Measurements from ENCODE around the gene LHX3.

Gene LHX3

DNA sequence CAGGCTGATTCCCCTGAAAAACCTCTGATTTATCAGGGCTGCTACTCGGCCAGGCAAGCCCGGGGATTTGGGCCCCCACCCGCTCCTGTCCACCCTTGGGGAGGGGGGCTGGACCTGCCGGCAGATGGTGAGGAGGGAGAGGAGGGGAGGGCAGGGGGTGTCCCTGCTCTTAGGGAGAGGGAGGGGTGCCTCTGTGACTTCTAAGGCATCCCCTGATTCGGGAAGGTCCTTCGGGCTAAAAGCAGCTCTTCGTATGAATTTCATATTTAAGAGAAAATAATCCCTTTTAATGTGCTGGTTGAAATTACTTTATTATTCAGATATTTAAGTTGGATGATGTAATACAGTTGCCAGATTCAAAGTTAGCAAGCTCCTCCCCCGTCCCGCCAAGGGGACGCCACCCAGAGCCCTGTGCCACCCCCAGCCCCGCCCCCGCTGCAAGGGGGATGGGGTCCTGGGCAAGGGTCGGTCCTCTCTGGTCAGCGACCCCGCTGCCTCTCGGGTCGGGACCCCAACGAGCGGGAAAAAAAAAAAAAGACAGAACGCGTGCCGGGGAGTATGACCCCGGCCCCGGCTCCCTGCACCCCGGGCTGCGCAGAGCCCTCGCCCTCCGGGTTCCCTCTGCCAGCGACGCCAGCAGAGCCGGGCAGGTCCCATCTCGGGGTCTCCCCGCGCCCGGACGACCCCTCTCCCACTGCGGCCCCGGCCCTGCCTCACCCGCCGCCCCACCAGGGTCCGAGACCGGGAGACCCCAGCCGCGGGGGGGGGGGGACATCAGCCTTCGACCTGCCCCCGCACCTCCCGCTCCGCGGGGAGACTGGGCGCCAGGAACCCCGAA, 12.4 kb downstream of the LHX3 start:
- DNase-seq (ENCODE audit: low read depth in 2 of 2) = no peak

DNA sequence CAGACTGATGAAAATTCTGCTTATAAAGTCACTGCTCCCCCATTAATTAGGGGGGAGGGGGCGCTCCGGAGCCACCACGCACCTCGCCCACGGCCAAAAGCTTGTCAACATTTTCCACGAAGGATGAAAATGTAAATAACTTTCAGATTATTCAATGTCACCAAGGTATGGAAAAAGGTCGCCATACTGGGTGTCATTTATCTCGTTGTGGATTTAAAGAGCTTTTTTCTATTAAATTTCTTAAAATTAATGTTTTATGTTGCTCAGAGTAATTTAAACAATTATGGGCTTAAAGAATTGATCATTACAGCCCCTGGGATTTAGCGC, 13.0 kb downstream of the LHX3 start:
- DNase-seq (ENCODE audit: low read depth in 2 of 2) = no peak

DNA sequence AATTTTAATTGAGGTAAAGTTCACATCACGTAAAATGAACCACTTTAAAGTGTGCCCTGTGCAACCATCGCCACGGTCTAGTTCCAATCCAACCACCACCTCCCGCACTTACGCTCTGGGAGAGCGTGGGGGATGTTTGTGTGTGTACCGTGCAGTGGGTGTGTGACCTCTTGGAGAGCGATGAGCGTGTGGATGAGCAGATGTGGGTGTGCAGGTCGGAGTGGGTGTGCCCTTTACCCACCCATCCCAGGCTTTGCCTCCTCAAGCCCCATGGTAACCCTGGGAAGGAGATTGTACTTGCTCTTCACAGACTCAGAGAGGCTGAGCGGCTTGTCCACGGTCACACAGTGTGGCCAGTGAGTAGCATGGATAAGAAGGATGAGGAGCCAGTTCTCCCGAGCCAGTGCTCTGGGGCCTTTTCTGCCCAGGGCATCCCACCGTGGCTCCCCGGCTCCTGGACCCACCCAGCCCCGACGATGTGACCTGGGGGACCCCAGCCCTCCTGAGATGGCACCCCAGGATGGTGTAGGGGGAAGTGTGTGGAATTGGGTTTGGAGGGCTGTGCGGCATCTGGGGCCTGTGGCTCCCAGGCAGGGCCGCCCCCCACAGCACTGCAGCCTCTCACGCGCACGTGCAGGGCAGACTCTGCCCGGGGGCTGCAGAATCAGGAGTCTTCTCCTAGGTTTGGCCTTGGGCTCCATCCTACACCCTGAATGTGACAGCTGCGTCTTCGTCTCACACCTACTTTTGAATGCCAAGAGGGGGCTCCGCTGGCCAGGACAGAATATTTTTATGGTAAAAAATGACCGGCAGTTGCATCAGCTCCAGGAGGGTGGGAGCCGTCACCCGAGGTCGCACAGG, 13.6 kb downstream of the LHX3 start:
- no peak for DNase-seq (ENCODE audit: low read depth in 2 of 2)

DNA sequence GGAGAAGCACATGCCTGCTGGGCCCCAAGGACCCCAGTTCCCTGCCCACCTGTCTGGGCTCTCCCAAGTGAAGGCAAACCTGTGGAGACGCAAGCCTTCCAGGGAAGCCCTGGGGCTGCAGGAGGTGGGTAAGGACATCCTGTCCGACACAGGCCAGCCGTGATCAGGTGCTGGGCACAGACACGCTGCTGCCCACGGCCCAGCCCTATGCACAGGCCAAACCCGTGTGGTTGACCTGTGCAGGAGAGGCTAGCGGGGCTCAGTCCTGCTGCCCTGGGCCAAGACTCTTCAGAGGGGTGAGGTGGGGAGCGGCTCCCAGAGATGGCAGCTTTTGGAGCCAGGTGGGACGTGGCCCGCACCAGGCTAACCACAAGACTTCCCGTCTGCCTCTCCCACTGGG, 14.3 kb downstream of the LHX3 start:
- DNase-seq (ENCODE audit: low read depth in 2 of 2) = no peak

DNA sequence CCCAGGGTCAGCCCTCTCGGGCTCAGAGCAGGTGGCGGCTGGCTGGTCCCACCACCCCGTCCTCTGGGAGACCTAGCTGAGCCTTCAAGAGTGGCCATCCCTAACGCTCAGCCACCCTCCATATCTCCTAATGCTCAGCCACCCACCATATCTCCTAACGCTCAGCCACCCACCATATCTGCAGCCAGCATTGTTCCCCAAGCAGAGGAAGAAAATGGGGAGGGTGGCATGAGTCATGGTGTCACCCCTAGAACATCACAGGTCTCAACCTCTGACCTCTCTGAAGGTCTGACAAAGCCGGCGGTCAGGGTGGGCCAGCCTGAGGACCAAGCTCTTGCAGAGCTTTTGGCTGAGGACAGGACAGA, 14.7 kb downstream of the LHX3 start:
- no peak for DNase-seq (ENCODE audit: low read depth in 2 of 2)

DNA sequence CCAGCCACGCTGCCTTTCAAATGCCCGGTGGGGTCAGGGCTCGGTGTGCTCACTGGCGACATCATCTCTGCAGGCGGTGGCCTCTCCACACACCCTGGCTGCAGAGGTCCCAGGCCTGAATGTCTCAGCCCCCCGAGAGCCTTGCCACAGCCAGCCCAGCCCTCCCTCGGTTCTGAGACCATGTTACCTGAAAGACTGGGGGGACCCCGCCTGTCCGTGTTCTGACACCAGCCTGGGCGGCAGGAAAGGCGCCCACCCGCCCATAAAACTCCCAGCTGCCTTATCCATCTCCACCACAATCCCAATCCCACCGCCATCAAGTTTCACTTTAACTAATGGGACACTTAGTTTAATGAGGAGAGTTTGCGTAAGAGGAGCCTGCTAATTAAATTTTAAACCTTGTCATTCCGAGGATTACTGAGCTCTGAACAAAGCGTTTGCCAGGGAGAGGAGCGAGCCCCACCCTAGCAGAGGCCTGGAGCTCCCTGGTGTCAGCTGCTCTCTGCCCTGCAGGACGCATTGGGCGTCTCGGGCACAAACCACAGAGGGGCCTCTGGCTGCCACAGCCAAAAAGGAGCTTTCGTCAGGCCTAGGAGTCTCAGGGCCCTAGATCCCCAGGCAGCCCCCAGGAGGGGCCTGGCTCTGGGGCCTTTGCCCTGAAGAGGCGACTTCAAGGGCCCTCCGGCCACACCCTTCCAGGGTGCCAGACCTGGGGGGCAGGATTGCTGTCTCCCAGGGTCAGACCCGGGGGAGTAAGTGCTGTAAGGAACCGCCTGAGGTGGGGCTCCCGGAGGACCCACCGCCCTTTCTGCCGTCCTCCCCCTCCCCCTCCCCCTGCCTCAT, 15.3 kb downstream of the LHX3 start:
- DNase-seq (ENCODE audit: low read depth in 2 of 2) = no peak

DNA sequence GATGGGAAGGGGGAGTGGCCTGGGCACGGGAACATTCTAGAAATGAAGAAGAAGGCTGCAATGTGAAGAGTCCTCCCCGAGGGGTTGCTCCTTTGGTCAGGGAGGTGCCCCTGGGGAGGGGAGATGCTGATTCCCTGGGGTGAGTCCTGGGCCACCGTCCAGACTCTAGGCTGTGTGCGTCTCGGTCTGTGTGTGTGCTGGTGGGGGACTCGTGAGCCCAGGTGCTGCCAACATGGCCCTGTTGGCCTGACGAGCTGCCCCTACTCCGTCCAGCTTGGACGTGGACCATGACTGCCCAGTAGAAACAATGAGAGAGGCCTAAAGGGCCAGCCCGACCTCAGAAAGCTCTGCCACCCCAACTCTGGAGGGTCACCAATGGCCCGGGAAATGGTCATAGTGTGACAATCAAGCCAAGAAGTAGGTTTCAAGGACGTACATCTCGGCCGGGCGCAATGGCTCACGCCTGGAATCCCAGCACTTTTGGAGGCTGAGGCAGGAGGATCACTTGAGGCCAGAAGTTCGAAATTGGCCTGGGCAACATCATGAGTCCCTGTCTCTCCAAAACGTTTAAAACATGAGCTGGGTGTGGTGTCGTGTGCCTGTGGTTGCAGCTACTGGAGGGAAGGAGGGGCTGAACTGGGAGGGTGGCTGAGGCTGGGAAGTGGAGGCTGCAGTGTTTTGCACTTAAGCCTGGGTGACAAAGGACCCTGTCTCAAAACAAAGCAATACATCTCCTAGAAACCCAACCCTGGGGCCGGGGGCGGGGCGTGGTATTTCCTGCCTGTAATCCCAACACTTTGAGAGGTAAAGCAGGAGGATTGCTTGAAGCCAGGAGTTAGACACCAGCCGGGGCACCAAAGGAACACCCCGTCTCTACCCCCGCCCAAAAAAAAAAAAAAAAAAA, 17.0 kb downstream of the LHX3 start:
- DNase-seq (ENCODE audit: low read depth in 2 of 2) = no peak

DNA sequence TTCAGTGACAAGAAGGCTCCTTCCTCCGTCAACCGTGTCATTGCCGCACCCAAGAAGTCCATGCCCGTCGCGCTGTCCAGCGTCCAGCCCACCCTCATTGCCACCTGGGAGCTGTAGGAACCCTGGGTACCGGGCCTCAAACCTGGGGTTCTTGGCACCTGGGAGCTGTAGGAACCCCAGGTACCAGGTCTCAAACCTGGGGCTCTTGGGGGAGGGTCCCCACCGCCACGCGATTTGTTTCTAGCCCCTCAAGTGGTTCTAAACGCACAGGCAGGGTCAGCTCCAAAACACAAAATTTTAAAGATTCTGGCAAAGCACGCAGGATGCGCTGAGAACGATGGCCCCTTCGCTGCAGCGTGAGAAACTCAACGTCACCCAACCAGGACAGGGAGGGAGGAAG, 17.7 kb downstream of the LHX3 start:
- no peak for DNase-seq (ENCODE audit: low read depth in 2 of 2)

DNA sequence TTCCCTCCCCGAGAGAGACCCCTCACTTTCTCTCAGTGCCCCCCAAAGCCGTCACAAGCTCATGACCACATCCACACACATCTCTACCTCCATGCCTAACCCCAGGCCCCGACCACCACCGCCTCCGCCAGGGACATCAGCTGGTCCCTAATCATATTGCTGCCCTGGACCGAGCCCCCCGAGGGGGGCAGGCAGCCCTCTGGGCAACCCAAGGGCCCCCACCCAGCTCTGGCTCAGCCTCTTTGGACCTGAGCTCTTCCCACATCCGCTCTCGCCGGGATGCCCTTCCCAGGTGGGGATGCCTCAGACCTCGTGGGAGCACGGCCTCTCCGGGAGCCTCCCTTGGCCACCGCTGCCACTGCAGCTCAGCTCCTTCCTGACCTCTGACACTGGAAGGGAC, 18.5 kb downstream of the LHX3 start:
- no peak for DNase-seq (ENCODE audit: low read depth in 2 of 2)

DNA sequence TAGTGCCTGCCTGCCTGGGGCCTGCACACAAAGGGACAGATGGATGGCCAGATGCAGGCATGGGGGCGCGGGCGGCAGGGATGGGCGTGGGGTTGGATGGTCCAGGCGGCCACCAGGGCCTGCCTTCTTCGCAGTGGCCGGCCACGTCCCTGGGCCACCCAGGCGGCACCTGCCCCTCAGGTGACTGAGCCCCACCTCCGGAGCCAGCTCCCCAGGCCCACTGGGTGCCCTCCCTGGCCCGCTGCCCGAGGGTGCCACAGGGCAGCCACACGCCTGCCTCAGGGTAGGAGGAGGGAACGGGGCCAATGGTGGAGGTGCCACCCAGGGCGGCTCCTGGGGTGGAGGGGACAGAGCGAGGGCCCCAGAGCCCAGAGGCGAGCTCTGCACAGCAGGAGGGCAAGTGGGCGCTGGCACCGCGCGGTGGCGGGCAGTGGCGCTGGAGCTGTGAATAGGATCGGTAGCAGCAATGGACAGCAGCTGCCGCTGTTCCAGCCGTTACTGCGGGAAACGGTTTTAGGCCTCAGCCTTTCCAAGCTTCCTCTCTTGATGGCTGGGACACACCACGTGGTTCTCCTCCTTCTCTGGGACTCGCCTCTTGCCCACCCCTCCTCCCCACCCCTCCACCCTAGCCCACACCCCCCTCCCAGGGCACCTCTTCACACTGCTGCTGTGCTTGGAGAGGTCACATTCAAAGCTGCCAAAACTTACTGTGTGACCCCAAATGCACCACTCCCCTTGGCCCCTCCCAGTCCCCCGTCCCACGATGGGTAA, 19.1 kb downstream of the LHX3 start:
- DNase-seq (ENCODE audit: low read depth in 2 of 2) = no peak

DNA sequence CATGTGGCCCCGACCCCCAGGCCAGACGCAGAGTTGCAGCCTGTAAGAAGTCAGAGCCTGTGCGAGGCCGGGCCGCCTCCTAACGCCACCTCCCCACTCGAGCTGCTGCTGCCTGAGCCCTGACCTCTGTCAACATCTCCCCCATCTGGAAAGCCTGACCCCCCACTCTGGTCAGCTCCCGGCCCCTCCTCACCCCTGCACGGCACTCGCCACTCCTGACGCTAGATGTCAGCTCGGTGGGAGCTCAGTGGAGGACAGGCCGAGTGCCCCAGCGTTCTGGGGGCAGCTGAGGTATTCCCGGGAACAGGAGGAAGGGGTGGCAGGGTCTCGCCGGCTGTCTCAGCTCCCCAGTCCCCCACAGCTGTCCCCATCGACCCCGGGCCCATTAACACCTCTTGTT, 19.9 kb downstream of the LHX3 start:
- DNase-seq (ENCODE audit: low read depth in 2 of 2) = no peak

DNA sequence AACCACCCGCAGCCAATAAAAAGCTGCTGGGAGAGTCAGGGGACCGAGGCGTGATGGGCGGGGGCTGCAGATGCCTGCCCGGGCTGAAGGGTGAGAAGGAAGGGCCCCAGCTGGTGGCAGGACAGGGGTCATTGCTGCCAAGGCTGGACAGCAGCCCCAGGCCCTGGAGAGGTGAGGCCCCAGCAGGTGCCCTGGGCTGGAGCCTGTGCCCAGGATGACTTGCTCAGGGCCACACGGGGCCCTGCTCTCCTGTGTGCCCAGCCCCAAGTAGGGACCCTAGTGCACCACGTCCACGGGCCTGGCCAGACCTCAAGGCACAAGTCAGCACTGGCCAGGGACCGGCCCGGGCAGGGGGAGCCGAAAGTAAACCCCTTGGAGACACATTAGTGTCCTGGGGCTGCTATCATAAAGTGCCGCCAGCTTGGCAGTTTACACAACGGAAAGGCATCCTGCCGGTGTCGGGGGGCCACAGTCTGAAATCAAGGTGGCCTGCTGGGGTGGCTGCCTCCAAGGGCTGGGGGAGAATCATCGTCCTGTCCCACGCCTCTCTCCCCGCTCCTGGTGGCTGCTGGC, 22.0 kb downstream of the LHX3 start:
- no peak for DNase-seq (ENCODE audit: low read depth in 2 of 2)

DNA sequence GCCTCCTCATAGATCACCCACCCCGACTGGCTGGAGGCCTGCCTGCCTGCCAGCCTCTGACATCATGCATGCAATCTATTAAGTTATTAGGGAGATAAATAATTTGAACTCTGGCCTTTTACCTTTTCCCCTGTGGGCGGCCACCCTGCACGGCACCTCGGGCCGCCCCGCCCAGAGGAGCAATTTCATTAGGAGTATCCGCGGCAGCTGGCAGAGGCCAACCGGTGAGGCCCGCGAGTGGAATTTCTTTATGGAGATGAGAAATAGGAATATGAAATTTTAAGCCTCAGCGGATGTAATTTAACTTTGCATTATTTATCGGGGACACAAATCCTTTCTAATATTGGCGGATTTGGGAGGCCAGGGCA, 22.5 kb downstream of the LHX3 start:
- no peak for DNase-seq (ENCODE audit: low read depth in 2 of 2)

DNA sequence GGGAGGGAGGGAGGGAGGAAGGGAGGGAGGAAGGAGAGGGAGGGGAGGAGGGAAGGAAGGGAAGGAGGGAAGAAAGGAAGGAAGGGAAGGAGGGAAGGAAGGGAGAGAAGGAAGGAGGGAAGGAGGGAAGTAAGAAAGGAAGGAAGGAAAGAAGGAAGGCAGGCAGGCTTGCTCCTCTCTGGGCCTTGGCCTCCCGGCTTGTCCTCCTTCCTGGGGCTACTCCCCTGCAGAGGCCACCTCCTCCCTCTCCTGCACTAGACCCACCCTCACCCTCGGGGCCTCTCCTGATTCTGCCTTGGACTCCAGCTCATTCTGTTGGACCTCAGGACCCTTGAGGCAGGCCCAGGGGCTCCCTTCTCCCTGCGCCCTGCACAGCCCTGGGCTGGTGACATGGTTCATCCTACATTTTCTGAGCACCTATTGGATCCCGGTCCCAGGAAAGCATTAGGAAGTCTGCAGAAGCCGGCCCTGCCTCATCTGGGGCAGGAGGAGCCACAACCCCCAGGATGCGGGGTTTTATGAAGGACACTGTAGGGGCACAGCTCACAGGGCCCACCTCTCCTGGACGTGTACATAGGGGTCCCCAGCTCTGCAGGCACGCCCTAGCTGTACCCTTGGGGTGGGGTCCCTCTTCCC, 23.0 kb downstream of the LHX3 start:
- DNase-seq (ENCODE audit: low read depth in 2 of 2) = no peak

DNA sequence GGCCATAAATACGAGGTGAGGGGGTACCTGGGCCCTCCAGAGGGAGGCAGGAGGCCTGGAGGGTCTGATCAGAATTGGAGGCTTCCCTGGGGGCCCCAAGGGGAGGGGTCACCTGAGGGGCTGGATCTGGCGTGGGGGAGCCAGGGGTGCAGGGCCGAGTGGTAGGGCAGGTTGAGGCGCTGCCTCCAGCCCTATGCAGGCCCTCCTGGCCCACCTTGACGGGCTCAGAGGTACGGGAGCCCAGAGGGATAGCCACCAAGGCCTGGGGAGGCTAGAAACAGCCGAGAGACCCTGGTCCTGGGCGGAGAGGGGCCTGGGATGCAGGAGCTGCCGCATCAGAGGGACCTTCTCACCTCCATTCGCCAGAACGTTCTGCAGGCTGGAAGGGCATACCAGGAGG, 24.3 kb downstream of the LHX3 start:
- DNase-seq (ENCODE audit: low read depth in 2 of 2) = no peak

DNA sequence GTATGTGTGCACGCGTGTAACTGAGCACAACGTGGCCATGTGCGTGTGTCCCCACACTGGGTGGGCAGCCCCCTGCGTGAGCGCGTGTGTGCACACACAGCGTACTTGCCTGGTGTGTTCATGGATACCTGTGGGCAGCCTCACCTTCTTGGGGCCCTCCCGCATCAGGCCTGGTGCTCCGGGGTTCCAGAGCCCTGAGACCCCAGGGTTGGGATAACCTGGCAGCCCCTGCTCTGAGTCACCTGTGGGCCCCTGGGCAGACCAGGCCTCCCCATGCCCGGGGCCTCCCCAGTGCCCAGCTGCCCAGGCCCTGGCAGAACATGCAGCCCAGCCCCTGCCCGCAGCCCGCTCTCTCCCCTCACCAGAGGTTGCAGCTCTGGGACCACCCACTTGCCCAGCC, 25.2 kb downstream of the LHX3 start:
- no peak for DNase-seq (ENCODE audit: low read depth in 2 of 2)

DNA sequence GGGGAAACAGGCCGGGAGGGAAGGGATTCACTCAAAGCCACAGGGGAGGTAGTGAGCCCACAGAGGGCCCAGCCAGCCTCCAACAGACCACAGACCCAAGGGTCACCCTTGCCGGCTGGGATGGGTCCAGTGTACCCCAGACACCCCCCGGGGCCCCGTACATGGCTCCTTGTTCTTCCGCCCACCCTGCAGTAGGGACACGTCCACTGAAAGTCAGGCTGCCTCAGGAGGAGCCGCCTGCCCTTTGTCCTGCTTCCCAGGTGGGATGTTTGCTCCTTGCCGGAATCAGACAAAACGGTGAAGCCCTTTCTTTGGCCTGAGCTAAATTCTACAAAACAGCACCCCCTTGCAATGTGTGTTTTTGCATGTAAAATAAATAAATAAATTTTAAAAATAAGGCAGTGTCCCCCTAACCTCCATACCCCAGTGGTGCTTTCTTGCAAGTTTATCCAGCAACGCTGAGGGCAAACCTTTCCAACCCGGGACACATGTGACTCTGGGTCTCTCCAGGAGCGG, 25.8 kb downstream of the LHX3 start:
- DNase-seq (ENCODE audit: low read depth in 2 of 2) = no peak

DNA sequence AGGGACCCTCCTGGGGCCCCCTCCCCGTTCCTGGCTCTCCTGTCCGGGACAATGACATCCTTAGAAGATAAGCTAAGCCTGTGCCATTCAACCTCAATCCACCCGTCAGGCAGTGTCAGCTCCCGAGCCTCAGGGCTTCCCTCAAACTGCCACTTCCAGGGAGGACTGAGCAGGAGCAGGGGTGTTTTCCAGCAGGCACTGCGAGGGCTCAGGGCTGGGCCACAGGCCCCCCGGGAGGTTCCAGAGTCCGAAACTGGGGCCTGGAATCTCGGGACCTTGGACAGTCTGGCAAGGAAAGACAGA, 26.2 kb downstream of the LHX3 start:
- no peak for DNase-seq (ENCODE audit: low read depth in 2 of 2)

DNA sequence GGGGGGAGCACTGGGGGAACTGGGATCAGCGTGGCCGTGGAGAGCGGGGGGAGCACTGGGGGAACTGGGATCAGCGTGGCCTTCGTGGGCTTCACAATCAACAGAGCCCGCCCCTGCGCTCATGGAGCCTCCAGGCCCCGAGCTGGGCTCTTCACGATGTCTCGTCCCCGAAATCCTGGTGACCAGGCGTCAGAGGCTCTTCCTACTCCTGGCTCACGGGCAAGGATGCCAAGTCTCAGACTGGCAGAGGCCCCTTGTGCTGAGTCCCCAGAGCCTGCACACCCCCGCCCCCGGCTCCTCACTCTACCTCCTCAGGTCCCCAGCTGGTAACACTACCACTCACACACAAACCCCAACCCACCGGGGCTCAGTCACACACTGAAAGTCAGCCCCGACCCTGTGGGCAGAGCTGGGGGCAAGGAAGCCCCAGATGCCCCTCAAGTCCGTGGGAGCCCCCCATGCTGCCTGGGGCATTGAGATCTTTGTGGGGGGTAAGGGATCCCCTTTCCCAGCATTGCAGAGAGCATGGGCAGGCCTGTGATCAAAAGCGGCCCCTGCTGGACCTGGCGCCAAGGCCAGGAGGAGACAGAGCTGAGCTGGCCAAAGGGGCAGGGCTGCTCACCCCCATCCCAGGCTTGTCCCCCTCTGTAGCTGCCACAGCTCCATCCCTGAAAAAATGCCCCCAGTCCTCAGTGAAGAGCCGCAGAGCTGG, 26.7 kb downstream of the LHX3 start:
- no peak for DNase-seq (ENCODE audit: low read depth in 2 of 2)

All from activated CD8-positive, alpha-beta memory T cell treated with anti-CD3 and anti-CD28 coated beads for 4 hours (primary cell).